GM12878 (cell line): ENCODE data around the gene UNG. TPM values are rescaled to one million over a fixed set of nuclear protein-coding genes. Genes with fewer than 3 reads are reported as not detected.
A peak's percentile ranks its signal among the peaks of the same experiment; 100 is the strongest.

Experiments
- ATAC-seq: fragments of 200-7000 bp; cut with Tn5 transposase; 3 replicates; pipeline ENCODE4 v1.9.1; 2020; ENCODE audit warnings: mild to moderate bottlenecking, moderate library complexity
- BruUV-seq: library from RNA; stranded (reverse); fragments of 400-500 nt; replicated peaks from 2 replicates; lab custom pipeline; 2021; lab: Mats Ljungman, UMichigan
- CTCF ChIA-PET: fragments of 300-600 bp; sonication (Branson Sonifier 250); formaldehyde crosslinking; extraction: SDS; loops from one replicate; lab custom pipeline; 2021; ENCODE audit warnings: inconsistent platforms; lab: Yijun Ruan, JAX
- POLR2A ChIA-PET: fragments of 350-600 bp; formaldehyde crosslinking; extraction: SDS; loops from one replicate; lab custom pipeline; 2021; ENCODE audit warnings: inconsistent platforms; lab: Charles Lee
- RAD21 ChIA-PET: fragments of 300-600 bp; sonication (Branson Sonifier 250); formaldehyde crosslinking; loops from one replicate; lab custom pipeline; 2023; ENCODE audit warnings: antibody characterized with exemption; ENCODE audit not compliant: unreplicated experiment; lab: Charles Lee
- SMC1A ChIA-PET: fragments of 300-600 bp; sonication (Branson Sonifier 250); formaldehyde crosslinking; loops from one replicate; lab custom pipeline; 2023; ENCODE audit not compliant: unreplicated experiment, uncharacterized antibody; lab: Charles Lee
- DNase-seq: peaks from one replicate; pipeline ENCODE4 v3.0.0-alpha.2; 2011; ENCODE audit warnings: low read depth, low spot score
- FAIRE-seq: peaks from 3 replicates; lab custom pipeline; 2011; peaks lifted over from hg19 to GRCh38; lab: Jason Lieb, UNC
- H2AFZ ChIP-seq: 2 replicates; pipeline ENCODE4 v1.6.0; 2011; ENCODE audit warnings: low read depth, low read length, control low read depth; ENCODE audit not compliant: control insufficient read depth
- H3K27ac ChIP-seq: 2 replicates; pipeline ENCODE4 v1.5.1; 2011; ENCODE audit warnings: control low read depth; ENCODE audit not compliant: control insufficient read depth, insufficient read depth
- H3K27me3 ChIP-seq, 2 experiments: replicated peaks in 1 of 2; 2 replicates each; pipeline versions ENCODE4 v1.6.0 to v1.6.1; 2011; ENCODE audit warnings: low read length in 1 of 2; ENCODE audit not compliant: control insufficient read depth in 2 of 2, insufficient read depth in 2 of 2
- H3K36me3 ChIP-seq, 2 experiments: 2 replicates each; pipeline ENCODE4 v1.5.1; 2011; ENCODE audit warnings: low read length in 1 of 2; ENCODE audit not compliant: control insufficient read depth in 2 of 2, insufficient read depth in 2 of 2
- H3K4me1 ChIP-seq: 2 replicates; pipeline ENCODE4 v1.6.1; 2011; ENCODE audit warnings: mild to moderate bottlenecking, low read length, moderate library complexity, mixed read lengths; ENCODE audit not compliant: control insufficient read depth, insufficient read depth
- H3K4me2 ChIP-seq: 2 replicates; pipeline ENCODE4 v1.6.0; 2011; ENCODE audit warnings: control low read depth; ENCODE audit not compliant: control insufficient read depth, insufficient read depth
- H3K4me3 ChIP-seq: fragments of 200-600 bp; sonication (generic); 2 replicates; pipeline ENCODE4 v1.5.1; 2016
- H3K79me2 ChIP-seq: 2 replicates; pipeline ENCODE4 v1.6.0; 2011; ENCODE audit warnings: low read length; ENCODE audit not compliant: control insufficient read depth, insufficient read depth
- H3K9ac ChIP-seq: 2 replicates; pipeline ENCODE4 v1.8.0; 2011; ENCODE audit warnings: low read length, control low read depth, mixed read lengths; ENCODE audit not compliant: control insufficient read depth, insufficient read depth
- H3K9me3 ChIP-seq: replicated peaks from 3 replicates; pipeline ENCODE4 v1.5.1; 2011; ENCODE audit warnings: mild to moderate bottlenecking, low read length; ENCODE audit not compliant: control insufficient read depth, insufficient read depth
- H4K20me1 ChIP-seq: 2 replicates; pipeline ENCODE4 v1.6.0; 2011; ENCODE audit not compliant: control insufficient read depth, insufficient read depth
- CREB1 ChIP-seq: IDR thresholded peaks from 2 replicates; pipeline ENCODE4 v1.6.1; 2012; ENCODE audit warnings: low read depth, mild to moderate bottlenecking, inconsistent platforms
- EED ChIP-seq: sonication (generic); IDR thresholded peaks from 2 replicates; pipeline ENCODE4 v1.6.1; 2016; ENCODE audit warnings: antibody characterized with exemption, low read depth
- WGBS: methylation state at CpG from one replicate; pipeline ENCODE4 v1.1.6; 2016; ENCODE audit warnings: low lambda C conversion rate; ENCODE audit not compliant: insufficient replicate concordance, insufficient coverage; ENCODE audit errors: missing lambda C conversion rate; 5-methylcytosine and 5-hydroxymethylcytosine counted together
- in situ Hi-C: fragments of 300-500 bp; cut with MboI; formaldehyde crosslinking; loops from 9 replicates; pipeline ENCODE4 v1.14.3; 2018; ENCODE audit warnings: mixed read lengths
- intact Hi-C: fragments of 100-400 bp; cut with micrococcal nuclease; formaldehyde crosslinking; loops from one replicate; pipeline ENCODE4 v1.14.2; 2022; ENCODE audit not compliant: unreplicated experiment
- polyA plus RNA-seq, 11 experiments: library from polyadenylated mRNA; depleted of rRNA in 4 of 11; unstranded in 6 of 11; stranded (reverse) in 5 of 11; fragments of >200 nt; fragmentation: Nextera tagmentation in 4 of 11; fragmentation: Illumina TruSeq in 1 of 11; extraction: Ambion mirVana in 4 of 11; extraction: Trizol in 1 of 11; gene quantifications; 1 replicate in 1 of 11; 2 replicates in 10 of 11; pipeline versions ENCODE4 v1.2.1 to v1.2.3, GENCODE V29; 2011 to 2016; ENCODE audit warnings: inconsistent platforms in 2 of 11, missing spikeins in 2 of 11, low read depth in 1 of 11
- total RNA-seq, 4 experiments: library from RNA; depleted of rRNA in 3 of 4; stranded (reverse); fragments of >200 nt in 3 of 4; fragmentation: Illumina TruSeq in 1 of 4; extraction: Trizol in 1 of 4; gene quantifications; 2 replicates each; pipeline versions ENCODE4 v1.2.1 to v1.2.3, GENCODE V29; 2013 to 2021

Gene UNG
- total and polyA plus RNA-seq, 10 of the 15 experiments (the other 5 are each of a cell fraction or from before 2014, with no cell fraction given) = 9.5 to 81.9 (median 48.2) TPM

- no peak for TF ChIP-seq CREB1
- TF ChIP-seq EED = 0 out of 2 replicates have a peak, but pooled peaks have one; percentile 23
- Histone ChIP-seq H4K20me1 (no peaks in the 10 kb centered on the region), H3K9ac (peak overlapping the region; percentile 78), H3K27ac (peak overlapping the region; percentile 77), H3K4me2 (peak overlapping the region; percentile 90), H3K4me3 (peak overlapping the region; percentile 77), H3K27me3 (no peaks in the 10 kb centered on the region), H3K79me2 (peaks cover 23% of the 10 kb centered on the region), H3K4me1 (peaks cover 7% of the 10 kb centered on the region), H3K36me3 (peaks cover 5 to 6% of the 10 kb centered on the region in 2 experiments; a peak in 3 of 4 replicates), H2AFZ (peak overlapping the region; percentile 98), H3K9me3 (no peaks in the 10 kb centered on the region)
- ATAC-seq (peak; percentile 5; the same call in 2 of the 3 replicates), FAIRE-seq (peak; percentile 66), DNase-seq (no peak)
- CTCF ChIA-PET = interaction anchor here (0.6 to 4.3 kb wide), 19 partner anchors 9 to 1029 kb away, joined by 3 to 33 read pairs (median 3); partner anchors contain the start of gene USP30
- SMC1A ChIA-PET = interaction anchor here (0.7 to 3.4 kb wide), 13 partner anchors 39 to 1174 kb away, joined by 3 to 15 read pairs (median 3); partner anchors contain the start of gene USP30
- 29% methylated on average over 6 of the region's 6 CpGs for WGBS
- intact Hi-C loops = loop anchor here (1.0 to 10.0 kb wide), 8 partner anchors 38 to 522 kb away; partner anchors contain the start of gene SELPLG
- in situ Hi-C loops = loop anchor here (5.0 to 10.0 kb wide), 5 partner anchors 205 to 525 kb away; partner anchors contain the start of gene SELPLG
- RAD21 ChIA-PET = interaction anchor here (0.7 to 1.9 kb wide), 13 partner anchors 8 to 577 kb away, joined by 3 to 8 read pairs (median 3); partner anchors contain the start of genes FICD and SSH1
- BruUV-seq = no TSS peak
- POLR2A ChIA-PET = interaction anchor here (1.0 to 1.4 kb wide), 3 partner anchors 38 to 428 kb away, joined by 3 to 5 read pairs (median 3); no protein-coding TSS in a partner anchor
Measured at GRCh38 chr12:109092497-109093021, 4.8 kb upstream of the UNG start.
